K562 (cell line): Measurements from ENCODE around the gene TMX3. TPM values are rescaled to one million over a fixed set of nuclear protein-coding genes. Genes with fewer than 3 reads are reported as not detected.

Source experiments
- AFF1 ChIP-seq, 2 experiments: fragments of 450-650 bp; IDR thresholded peaks; 2 replicates each; pipeline ENCODE4 v1.6.1; 2018; ENCODE audit warnings: mild to moderate bottlenecking in 2 of 2, low read depth in 1 of 2; ENCODE audit not compliant: partially characterized antibody in 2 of 2
- E2F1 ChIP-seq: sonication (generic); formaldehyde crosslinking; IDR thresholded peaks from 2 replicates; pipeline ENCODE4 v1.8.1; 2023; ENCODE audit warnings: mild to moderate bottlenecking, missing genetic modification reagents, moderate library complexity
- E4F1 ChIP-seq: fragments of 250-450 bp; sonication (Bioruptor Pico); IDR thresholded peaks from 2 replicates; pipeline ENCODE4 v1.5.0; 2021; ENCODE audit warnings: mild to moderate bottlenecking, borderline replicate concordance
- HDAC6 ChIP-seq: IDR thresholded peaks from 2 replicates; pipeline ENCODE4 v1.6.1; 2012; ENCODE audit warnings: low read depth, mild to moderate bottlenecking, control low read depth, inconsistent platforms, low read length, moderate library complexity
- HMGXB4 ChIP-seq: sonication (generic); formaldehyde crosslinking; IDR thresholded peaks from 2 replicates; pipeline ENCODE4 v1.8.1; 2023; ENCODE audit warnings: mild to moderate bottlenecking, missing genetic modification reagents
- MCM3 ChIP-seq: fragments of 450-650 bp; IDR thresholded peaks from 2 replicates; pipeline ENCODE4 v1.6.1; 2016
- THRB ChIP-seq: fragments of 450-650 bp; formaldehyde crosslinking; conservative IDR thresholded peaks from 2 replicates; pipeline ENCODE4 v1.4.0; 2022; ENCODE audit warnings: mild to moderate bottlenecking, missing genetic modification characterization
- ZBTB9 ChIP-seq: fragments of 450-650 bp; formaldehyde crosslinking; IDR thresholded peaks from 2 replicates; pipeline ENCODE4 v1.4.0; 2020; ENCODE audit warnings: mild to moderate bottlenecking, moderate library complexity
- polyA plus RNA-seq, 8 experiments: library from polyadenylated mRNA; depleted of rRNA in 4 of 8; stranded (reverse) in 5 of 8; unstranded in 3 of 8; fragments of >200 nt; fragmentation: Nextera tagmentation in 2 of 8; fragmentation: Illumina TruSeq in 1 of 8; extraction: Ambion mirVana in 2 of 8; extraction: Trizol in 1 of 8; gene quantifications; 2 replicates each; pipeline versions ENCODE4 v1.2.1 to v1.2.3, GENCODE V29; 2011 to 2014; ENCODE audit warnings: inconsistent platforms in 1 of 8, missing spikeins in 1 of 8
- total RNA-seq, 7 experiments: library from RNA; depleted of rRNA in 6 of 7; stranded (reverse); fragments of >200 nt in 6 of 7; fragmentation: Illumina TruSeq in 2 of 7; extraction: Trizol in 2 of 7; gene quantifications; 2 replicates each; pipeline versions ENCODE4 v1.2.1 to v1.2.3, GENCODE V29; 2011 to 2021; ENCODE audit warnings: low replicate concordance in 1 of 7

The TMX3 gene
- total and polyA plus RNA-seq, 9 of the 15 experiments (the other 6 are each of a cell fraction or from before 2014, with no cell fraction given) = 13.2 to 40.5 (median 20.7) TPM

- TF ChIP-seq AFF1 (IDR thresholded peaks at IDR 0.05; ENCODE audit: low read depth in 1 of 2, partially characterized antibody in 2 of 2) = no peak
- no peak for TF ChIP-seq THRB (CRISPR knock-in tag)
- no peak for TF ChIP-seq HDAC6
- no peak for TF ChIP-seq ZBTB9 (CRISPR knock-in tag)
- no peak for TF ChIP-seq E2F1
- no peak for TF ChIP-seq HMGXB4 (CRISPR knock-in tag)
- TF ChIP-seq E4F1 (CRISPR knock-in tag) = no peak
- no peak for TF ChIP-seq MCM3
Measured at GRCh38 chr18:68725346-68725745, 10.4 kb upstream of the TMX3 start (continued).
